WTC11 (cell line): Measurements from ENCODE around the gene ADGRB2. TPM values are rescaled to one million over a fixed set of nuclear protein-coding genes. Genes with fewer than 3 reads are reported as not detected.

Experiments used
- ATAC-seq: fragments of 200-7000 bp; cut with Tn5 transposase; 2 replicates; pipeline ENCODE4 v1.10.0; 2021; ENCODE audit warnings: mild to moderate bottlenecking, moderate library complexity
- CTCF ChIA-PET: fragments of 300-600 bp; sonication (Branson Sonifier 250); formaldehyde crosslinking; loops from one replicate; lab custom pipeline; 2021; ENCODE audit warnings: antibody characterized with exemption; lab: Charles Lee
- POLR2A ChIA-PET: fragments of 350-600 bp; sonication (Branson Sonifier 250); formaldehyde crosslinking; loops from one replicate; lab custom pipeline; 2021; ENCODE audit warnings: antibody characterized with exemption; lab: Charles Lee
- DNase-seq: peaks from one replicate; pipeline ENCODE4 v3.0.0; 2021; ENCODE audit warnings: low spot score
- H3K27ac Mint-ChIP-seq: 2 replicates; pipeline ENCODE4 v1.8.0; 2021; ENCODE audit warnings: mixed read lengths
- H3K27me3 Mint-ChIP-seq: 2 replicates; pipeline ENCODE4 v1.8.0; 2021; ENCODE audit warnings: low read depth, mild to moderate bottlenecking, moderate library complexity, mixed read lengths
- H3K36me3 Mint-ChIP-seq: 2 replicates; pipeline ENCODE4 v1.8.0; 2021; ENCODE audit warnings: mixed read lengths
- H3K4me1 Mint-ChIP-seq: 2 replicates; pipeline ENCODE4 v1.8.0; 2022; ENCODE audit warnings: mixed read lengths
- H3K4me3 Mint-ChIP-seq: 2 replicates; pipeline ENCODE4 v1.8.0; 2021; ENCODE audit warnings: mild to moderate bottlenecking, moderate library complexity, mixed read lengths
- H3K9me3 Mint-ChIP-seq: 2 replicates; pipeline ENCODE4 v1.8.0; 2021; ENCODE audit warnings: mixed read lengths
- ATF2 ChIP-seq: sonication (generic); formaldehyde crosslinking; IDR thresholded peaks from 2 replicates; pipeline ENCODE4 v1.8.1; 2022; ENCODE audit warnings: low read depth, missing genetic modification reagents, borderline replicate concordance
- ATF6 ChIP-seq: sonication (generic); formaldehyde crosslinking; IDR thresholded peaks from 2 replicates; pipeline ENCODE4 v1.8.1; 2023; ENCODE audit warnings: mild to moderate bottlenecking, missing genetic modification reagents
- CBFB ChIP-seq: sonication (generic); formaldehyde crosslinking; IDR thresholded peaks from 2 replicates; pipeline ENCODE4 v1.8.1; 2022; ENCODE audit warnings: mild to moderate bottlenecking, low read depth, missing genetic modification reagents
- CREB1 ChIP-seq: sonication (generic); formaldehyde crosslinking; IDR thresholded peaks from 2 replicates; pipeline ENCODE4 v1.8.0; 2023; ENCODE audit warnings: mild to moderate bottlenecking, missing genetic modification reagents
- E2F1 ChIP-seq: sonication (generic); formaldehyde crosslinking; IDR thresholded peaks from 2 replicates; pipeline ENCODE4 v1.8.0; 2022; ENCODE audit warnings: mild to moderate bottlenecking, missing genetic modification reagents
- E2F4 ChIP-seq: sonication (generic); formaldehyde crosslinking; IDR thresholded peaks from 2 replicates; pipeline ENCODE4 v1.8.1; 2022; ENCODE audit warnings: low read depth, mild to moderate bottlenecking, moderate library complexity, missing genetic modification reagents, borderline replicate concordance
- ELF4 ChIP-seq: sonication (generic); formaldehyde crosslinking; IDR thresholded peaks from 2 replicates; pipeline ENCODE4 v1.8.1; 2022; ENCODE audit warnings: low read depth, mild to moderate bottlenecking, moderate library complexity, missing genetic modification reagents
- ERG ChIP-seq: fragments of 250-450 bp; sonication (Bioruptor Pico); IDR thresholded peaks from 2 replicates; pipeline ENCODE4 v1.8.0; 2021; ENCODE audit warnings: mild to moderate bottlenecking
- ESRRA ChIP-seq: sonication (generic); formaldehyde crosslinking; IDR thresholded peaks from 2 replicates; pipeline ENCODE4 v1.8.1; 2022; ENCODE audit warnings: mild to moderate bottlenecking, missing genetic modification reagents, borderline replicate concordance
- FOXP1 ChIP-seq: sonication (generic); formaldehyde crosslinking; IDR thresholded peaks from 2 replicates; pipeline ENCODE4 v1.8.0; 2022; ENCODE audit warnings: missing genetic modification reagents, mild to moderate bottlenecking, moderate library complexity, borderline replicate concordance
- JUN ChIP-seq: sonication (generic); formaldehyde crosslinking; IDR thresholded peaks from 2 replicates; pipeline ENCODE4 v1.8.0; 2023; ENCODE audit warnings: mild to moderate bottlenecking, missing genetic modification reagents
- NFE2L1 ChIP-seq: sonication (generic); formaldehyde crosslinking; IDR thresholded peaks from 2 replicates; pipeline ENCODE4 v1.8.1; 2023; ENCODE audit warnings: missing genetic modification reagents
- STAT6 ChIP-seq: sonication (generic); formaldehyde crosslinking; conservative IDR thresholded peaks from 2 replicates; pipeline ENCODE4 v1.8.1; 2023; ENCODE audit warnings: mild to moderate bottlenecking, low read depth, missing genetic modification reagents, moderate library complexity
- ZNF121 ChIP-seq: sonication (generic); formaldehyde crosslinking; IDR thresholded peaks from 2 replicates; pipeline ENCODE4 v1.8.0; 2023; ENCODE audit warnings: missing genetic modification reagents
- ZNF232 ChIP-seq: sonication (generic); formaldehyde crosslinking; IDR thresholded peaks from 2 replicates; pipeline ENCODE4 v1.8.0; 2022; ENCODE audit warnings: mild to moderate bottlenecking, missing genetic modification reagents
- ZNF416 ChIP-seq: fragments of 250-450 bp; sonication (Bioruptor Pico); IDR thresholded peaks from 2 replicates; pipeline ENCODE4 v1.9.0; 2021; ENCODE audit warnings: mild to moderate bottlenecking, inconsistent platforms
- total RNA-seq: library from RNA; stranded (reverse); gene quantifications from 3 replicates; pipeline ENCODE4 v1.2.3, GENCODE V29; 2021
- TF ChIP-seq, protein P1 (sequence below): sonication (generic); formaldehyde crosslinking; IDR thresholded peaks from 2 replicates; pipeline ENCODE4 v1.8.0; 2023; ENCODE audit warnings: mild to moderate bottlenecking, missing genetic modification reagents
- TF ChIP-seq, protein P2 (sequence below): sonication (generic); formaldehyde crosslinking; IDR thresholded peaks from 2 replicates; pipeline ENCODE4 v1.8.1; 2023; ENCODE audit warnings: mild to moderate bottlenecking, moderate library complexity, missing genetic modification reagents
- TF ChIP-seq, protein P3 (sequence below): sonication (generic); formaldehyde crosslinking; conservative IDR thresholded peaks from 2 replicates; pipeline ENCODE4 v1.8.1; 2022; ENCODE audit warnings: mild to moderate bottlenecking, missing genetic modification reagents

Gene ADGRB2
- total RNA-seq, 1 experiment from 2014 or later = 39.3 TPM

DNA sequence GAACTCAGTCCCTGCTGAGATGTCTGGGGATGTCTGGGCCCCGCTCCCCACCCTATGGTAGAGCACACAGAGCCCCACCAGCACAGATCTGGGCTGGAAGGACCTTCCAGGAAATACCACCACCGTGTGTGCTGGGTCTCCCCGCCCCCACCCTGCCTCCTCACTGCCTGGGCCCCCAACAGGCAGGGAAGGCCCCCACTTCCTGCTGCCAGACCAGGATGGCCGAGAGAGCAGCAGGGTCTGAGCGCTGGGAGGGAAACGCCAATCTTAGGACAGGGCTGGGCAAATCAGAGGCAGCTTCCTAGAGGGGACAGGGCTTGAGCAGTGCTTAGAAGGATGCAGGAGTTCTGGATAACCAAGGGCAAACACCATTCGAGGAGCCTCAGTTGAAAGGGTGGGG, 11.9 kb downstream of the ADGRB2 start:
- Mint-ChIP-seq H3K36me3 (no peaks in the 10 kb centered on the region), H3K9me3 (no peaks in the 10 kb centered on the region), H3K4me3 (no peak overlapping the region), H3K27ac (0 out of 2 replicates have a peak overlapping the region, but pooled peaks have one; percentile 57), H3K27me3 (no peaks in the 10 kb centered on the region; the same call in 1 of the 2 replicates), H3K4me1 (peaks cover 43% of the 10 kb centered on the region)
- ChIA-PET CTCF (interaction anchor here (1.7 to 14.7 kb wide), 5 partner anchors 8 to 82 kb away, joined by 5 to 179 read pairs (median 13); partner anchors contain the start of gene ADGRB2), POLR2A (no interaction called here)
- ATAC-seq (peak; percentile 71), DNase-seq (no peak)
- TF ChIP-seq, protein P1, sequence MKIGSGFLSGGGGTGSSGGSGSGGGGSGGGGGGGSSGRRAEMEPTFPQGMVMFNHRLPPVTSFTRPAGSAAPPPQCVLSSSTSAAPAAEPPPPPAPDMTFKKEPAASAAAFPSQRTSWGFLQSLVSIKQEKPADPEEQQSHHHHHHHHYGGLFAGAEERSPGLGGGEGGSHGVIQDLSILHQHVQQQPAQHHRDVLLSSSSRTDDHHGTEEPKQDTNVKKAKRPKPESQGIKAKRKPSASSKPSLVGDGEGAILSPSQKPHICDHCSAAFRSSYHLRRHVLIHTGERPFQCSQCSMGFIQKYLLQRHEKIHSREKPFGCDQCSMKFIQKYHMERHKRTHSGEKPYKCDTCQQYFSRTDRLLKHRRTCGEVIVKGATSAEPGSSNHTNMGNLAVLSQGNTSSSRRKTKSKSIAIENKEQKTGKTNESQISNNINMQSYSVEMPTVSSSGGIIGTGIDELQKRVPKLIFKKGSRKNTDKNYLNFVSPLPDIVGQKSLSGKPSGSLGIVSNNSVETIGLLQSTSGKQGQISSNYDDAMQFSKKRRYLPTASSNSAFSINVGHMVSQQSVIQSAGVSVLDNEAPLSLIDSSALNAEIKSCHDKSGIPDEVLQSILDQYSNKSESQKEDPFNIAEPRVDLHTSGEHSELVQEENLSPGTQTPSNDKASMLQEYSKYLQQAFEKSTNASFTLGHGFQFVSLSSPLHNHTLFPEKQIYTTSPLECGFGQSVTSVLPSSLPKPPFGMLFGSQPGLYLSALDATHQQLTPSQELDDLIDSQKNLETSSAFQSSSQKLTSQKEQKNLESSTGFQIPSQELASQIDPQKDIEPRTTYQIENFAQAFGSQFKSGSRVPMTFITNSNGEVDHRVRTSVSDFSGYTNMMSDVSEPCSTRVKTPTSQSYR (CRISPR knock-in tag) = peak; percentile 64; the same call in 1 of the 2 replicates
- TF ChIP-seq, protein P2, sequence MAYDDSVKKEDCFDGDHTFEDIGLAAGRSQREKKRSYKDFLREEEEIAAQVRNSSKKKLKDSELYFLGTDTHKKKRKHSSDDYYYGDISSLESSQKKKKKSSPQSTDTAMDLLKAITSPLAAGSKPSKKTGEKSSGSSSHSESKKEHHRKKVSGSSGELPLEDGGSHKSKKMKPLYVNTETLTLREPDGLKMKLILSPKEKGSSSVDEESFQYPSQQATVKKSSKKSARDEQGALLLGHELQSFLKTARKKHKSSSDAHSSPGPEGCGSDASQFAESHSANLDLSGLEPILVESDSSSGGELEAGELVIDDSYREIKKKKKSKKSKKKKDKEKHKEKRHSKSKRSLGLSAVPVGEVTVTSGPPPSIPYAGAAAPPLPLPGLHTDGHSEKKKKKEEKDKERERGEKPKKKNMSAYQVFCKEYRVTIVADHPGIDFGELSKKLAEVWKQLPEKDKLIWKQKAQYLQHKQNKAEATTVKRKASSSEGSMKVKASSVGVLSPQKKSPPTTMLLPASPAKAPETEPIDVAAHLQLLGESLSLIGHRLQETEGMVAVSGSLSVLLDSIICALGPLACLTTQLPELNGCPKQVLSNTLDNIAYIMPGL = no peak
- TF ChIP-seq ERG (CRISPR knock-in tag) (no peak), STAT6 (no peak), ATF2 (CRISPR knock-in tag) (no peak), FOXP1 (CRISPR knock-in tag) (no peak), E2F1 (CRISPR knock-in tag) (no peak)
- TF ChIP-seq, protein P3, sequence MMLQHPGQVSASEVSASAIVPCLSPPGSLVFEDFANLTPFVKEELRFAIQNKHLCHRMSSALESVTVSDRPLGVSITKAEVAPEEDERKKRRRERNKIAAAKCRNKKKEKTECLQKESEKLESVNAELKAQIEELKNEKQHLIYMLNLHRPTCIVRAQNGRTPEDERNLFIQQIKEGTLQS (CRISPR knock-in tag) = no peak

DNA sequence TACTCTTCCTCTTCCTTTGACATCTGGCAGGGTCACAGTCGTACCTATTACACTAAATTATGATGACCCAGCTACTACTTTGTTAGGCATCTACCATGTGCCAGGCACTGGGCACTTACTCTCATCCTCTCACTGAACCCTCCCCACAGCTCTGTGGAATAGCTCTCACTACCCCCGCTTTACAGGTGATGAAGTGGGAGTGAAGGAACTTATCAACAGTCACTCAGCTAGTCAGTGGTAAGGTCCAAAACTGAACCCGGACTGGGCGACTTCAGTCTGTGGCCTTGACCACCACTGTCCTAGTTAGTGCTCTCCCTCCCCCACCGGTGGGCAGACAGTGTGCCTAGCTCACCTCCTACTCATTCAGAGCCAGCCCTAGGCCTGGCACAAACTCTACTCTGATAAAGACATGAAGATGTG, 12.3 kb downstream of the ADGRB2 start:
- ChIA-PET POLR2A (no interaction called here), CTCF (interaction anchor here (1.7 to 14.7 kb wide), 5 partner anchors 9 to 82 kb away, joined by 5 to 179 read pairs (median 13); partner anchors contain the start of gene ADGRB2)
- Mint-ChIP-seq H3K9me3 (no peaks in the 10 kb centered on the region), H3K36me3 (no peaks in the 10 kb centered on the region), H3K27ac (0 out of 2 replicates have a peak overlapping the region, but pooled peaks have one; percentile 9), H3K4me1 (peaks cover 47% of the 10 kb centered on the region), H3K27me3 (no peaks in the 10 kb centered on the region; the same call in 1 of the 2 replicates), H3K4me3 (no peak overlapping the region)
- ATAC-seq (no peak), DNase-seq (no peak)
- TF ChIP-seq ATF6 (CRISPR knock-in tag) (no peak), ESRRA (CRISPR knock-in tag) (no peak), JUN (CRISPR knock-in tag) (no peak), NFE2L1 (CRISPR knock-in tag) (no peak), CREB1 (no peak), ZNF232 (CRISPR knock-in tag) (no peak), ELF4 (CRISPR knock-in tag) (no peak), ZNF121 (CRISPR knock-in tag) (no peak), E2F4 (CRISPR knock-in tag) (no peak), ZNF416 (CRISPR knock-in tag) (no peak), CBFB (no peak)
